Naive B cell (primary cell): ENCODE results near the gene PDE8A. TPM values are rescaled to one million over a fixed set of nuclear protein-coding genes. Genes with fewer than 3 reads are reported as not detected.

Source experiments
- ATAC-seq, 2 donors: fragments of 150-1000 bp; cut with Tn5 transposase; 2 replicates each; pipeline ENCODE4 v1.10.0; 2021; ENCODE audit warnings: low read depth in 2 of 2, mild to moderate bottlenecking in 2 of 2, moderate library complexity in 2 of 2
- DNase-seq: peaks from one replicate; pipeline ENCODE4 v3.0.0; 2022
- H3K27ac Mint-ChIP-seq, 6 donors: one replicate each; pipeline ENCODE4 v1.8.0; 2020 to 2022; ENCODE audit warnings: mild to moderate bottlenecking in 6 of 6, mixed read lengths in 6 of 6, moderate library complexity in 5 of 6, inconsistent platforms in 2 of 6
- H3K27me3 Mint-ChIP-seq, 3 donors: one replicate each; pipeline ENCODE4 v1.8.0; 2021 to 2022; ENCODE audit warnings: mixed read lengths in 3 of 3, mild to moderate bottlenecking in 1 of 3
- H3K36me3 Mint-ChIP-seq, 2 donors: one replicate each; pipeline ENCODE4 v1.8.0; 2020 to 2022; ENCODE audit warnings: mixed read lengths in 2 of 2, inconsistent platforms in 1 of 2, mild to moderate bottlenecking in 1 of 2
- H3K4me1 Mint-ChIP-seq, 3 donors: one replicate each; pipeline ENCODE4 v1.8.0; 2020 to 2022; ENCODE audit warnings: mixed read lengths in 3 of 3, inconsistent platforms in 1 of 3, mild to moderate bottlenecking in 1 of 3, moderate library complexity in 1 of 3
- H3K4me3 Mint-ChIP-seq, 8 donors: one replicate each; pipeline ENCODE4 v1.8.0; 2020 to 2022; ENCODE audit warnings: mild to moderate bottlenecking in 8 of 8, mixed read lengths in 8 of 8, moderate library complexity in 8 of 8, inconsistent platforms in 2 of 8
- H3K9me3 Mint-ChIP-seq, 7 donors: one replicate each; pipeline ENCODE4 v1.8.0; 2020 to 2022; ENCODE audit warnings: mixed read lengths in 7 of 7, mild to moderate bottlenecking in 5 of 7, inconsistent platforms in 2 of 7, moderate library complexity in 1 of 7
- polyA plus RNA-seq, 6 donors: library from polyadenylated mRNA; unstranded; fragments of 300-500 nt; fragmentation: Illumina TruSeq; gene quantifications; one replicate each; pipeline ENCODE4 v1.2.3, GENCODE V29; 2021; ENCODE audit warnings: low read depth in 6 of 6

The PDE8A gene
- polyA plus RNA-seq, 6 donors from 2014 or later, result 3.1 to 6.5 (median 4.0) TPM

DNA sequence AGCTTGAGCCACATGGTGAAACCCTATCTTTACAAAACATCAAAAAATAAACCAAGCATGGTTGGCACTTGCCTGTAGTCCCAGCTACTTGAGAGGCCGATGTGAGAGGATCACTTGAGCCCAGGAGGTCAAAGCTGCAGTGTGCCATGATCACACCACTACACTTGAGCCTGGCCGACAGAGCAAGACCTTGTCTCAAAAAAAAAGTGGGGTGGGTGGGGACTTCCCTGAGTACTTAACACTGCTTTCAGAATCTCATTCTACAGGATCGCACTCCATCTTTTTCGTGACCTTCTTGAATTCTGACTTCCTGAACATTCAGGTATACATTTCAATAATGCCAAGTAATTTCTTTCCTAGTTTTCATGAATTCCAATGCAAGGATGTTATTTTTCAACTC, 91.3 kb downstream of the PDE8A start:
- no peak for DNase-seq
- peak overlapping the region in 1 of 6 donors; percentile 38 for H3K27ac Mint-ChIP-seq
- peaks cover 24 to 38% of the 10 kb centered on the region in 2 donors for H3K36me3 Mint-ChIP-seq
- H3K9me3 Mint-ChIP-seq, result no peaks in the 10 kb centered on the region
- H3K4me1 Mint-ChIP-seq, result peaks cover 0 to 5% (median 3%) of the 10 kb centered on the region in 3 donors
- no peak overlapping the region for H3K4me3 Mint-ChIP-seq
- H3K27me3 Mint-ChIP-seq, result no peaks in the 10 kb centered on the region
- ATAC-seq, result no peak

DNA sequence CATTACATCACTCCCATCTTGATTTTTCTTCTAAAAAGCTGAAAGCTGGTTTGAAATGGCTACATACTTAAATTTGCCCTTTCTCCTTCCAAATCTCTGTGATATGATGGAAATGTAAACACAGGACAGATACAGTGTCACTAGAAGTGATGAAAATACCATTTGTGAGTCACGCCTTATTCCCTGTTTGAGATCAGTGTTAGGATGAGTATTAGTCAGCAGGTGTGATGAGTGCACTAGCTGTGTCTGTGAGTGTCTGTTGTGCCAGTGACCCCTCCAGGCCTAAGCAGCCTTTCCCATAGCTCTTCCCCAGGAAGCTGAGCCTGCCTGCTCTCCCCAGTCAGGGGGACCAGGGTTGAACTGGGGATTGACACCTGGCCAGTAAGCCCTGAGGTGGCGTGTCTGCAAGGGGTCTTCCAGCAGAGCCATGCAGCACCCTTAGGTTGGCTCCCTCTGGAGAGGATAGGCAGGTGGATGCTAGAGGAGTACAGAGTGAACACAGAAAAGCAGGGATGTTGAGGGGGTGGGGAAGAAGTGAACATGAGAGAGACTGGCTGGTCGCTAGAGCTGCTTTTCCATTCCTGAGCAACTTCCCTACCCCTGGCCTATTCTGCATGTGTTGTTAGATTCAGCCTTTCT, 92.0 kb downstream of the PDE8A start:
- DNase-seq, result no peak
- no peak for ATAC-seq
- no peaks in the 10 kb centered on the region for H3K9me3 Mint-ChIP-seq
- no peak overlapping the region for H3K4me3 Mint-ChIP-seq
- H3K27me3 Mint-ChIP-seq, result no peaks in the 10 kb centered on the region
- peaks cover 0 to 5% (median 3%) of the 10 kb centered on the region in 3 donors for H3K4me1 Mint-ChIP-seq
- peaks cover 25 to 40% of the 10 kb centered on the region in 2 donors for H3K36me3 Mint-ChIP-seq
- peak overlapping the region in 1 of 6 donors; percentile 42 for H3K27ac Mint-ChIP-seq

DNA sequence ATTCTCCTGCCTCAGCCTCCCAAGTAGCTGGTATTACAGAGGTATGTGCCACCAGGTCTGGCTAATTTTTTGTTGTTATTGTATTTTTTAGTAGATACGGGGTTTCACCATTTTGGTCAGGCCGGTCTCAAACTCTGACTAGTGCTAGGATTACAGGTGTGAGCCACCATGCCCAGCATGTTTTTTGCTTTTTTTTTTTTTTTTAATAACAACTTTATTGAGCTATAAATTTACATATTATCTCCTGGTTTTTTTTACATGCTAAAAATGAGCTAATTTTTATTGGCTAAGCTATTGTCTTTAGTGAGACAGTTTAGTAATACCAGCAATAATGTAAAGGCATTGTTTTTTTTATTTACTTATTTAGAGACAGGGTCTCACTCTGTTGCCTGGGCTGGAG, 105.2 kb downstream of the PDE8A start:
- Mint-ChIP-seq H3K36me3 (peaks cover 14 to 17% of the 10 kb centered on the region in 2 donors), H3K27me3 (no peaks in the 10 kb centered on the region)
- ATAC-seq, result no peak

DNA sequence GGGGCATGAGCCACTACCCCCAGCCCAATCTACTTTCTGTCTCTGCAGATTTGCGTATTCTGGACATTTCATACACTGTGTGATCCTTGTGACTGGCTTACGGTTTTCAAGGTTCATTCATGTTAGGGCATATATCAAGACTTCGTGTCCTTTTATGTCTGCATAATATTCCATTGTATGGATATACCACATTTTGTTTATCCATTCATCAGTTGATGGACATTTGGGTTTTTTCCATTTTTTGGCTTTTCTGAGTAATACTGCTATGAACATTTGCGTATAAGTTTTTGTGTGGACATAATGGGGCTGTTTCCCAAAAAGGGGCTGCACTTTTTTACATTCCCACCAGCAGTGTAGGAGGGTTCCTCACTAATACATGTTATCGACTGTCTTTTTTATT, 106.6 kb downstream of the PDE8A start:
- H3K4me3 Mint-ChIP-seq, result peak overlapping the region in 1 of 8 donors; percentile 63
- H3K4me1 Mint-ChIP-seq, result no peaks in the 10 kb centered on the region
- no peak for ATAC-seq
- no peaks in the 10 kb centered on the region for H3K27me3 Mint-ChIP-seq
- no peak overlapping the region for H3K27ac Mint-ChIP-seq
- H3K9me3 Mint-ChIP-seq, result peaks cover 0 to 5% (median 0%) of the 10 kb centered on the region in 7 donors
- no peak for DNase-seq
- H3K36me3 Mint-ChIP-seq, result peaks cover 22 to 25% of the 10 kb centered on the region in 2 donors

More for the DNA sequence above, 105.2 kb downstream of the PDE8A start:
- Mint-ChIP-seq H3K27ac (no peak overlapping the region), H3K4me1 (no peaks in the 10 kb centered on the region), H3K9me3 (peaks cover 0 to 5% (median 0%) of the 10 kb centered on the region in 7 donors), H3K4me3 (no peak overlapping the region)
- DNase-seq, result no peak

DNA sequence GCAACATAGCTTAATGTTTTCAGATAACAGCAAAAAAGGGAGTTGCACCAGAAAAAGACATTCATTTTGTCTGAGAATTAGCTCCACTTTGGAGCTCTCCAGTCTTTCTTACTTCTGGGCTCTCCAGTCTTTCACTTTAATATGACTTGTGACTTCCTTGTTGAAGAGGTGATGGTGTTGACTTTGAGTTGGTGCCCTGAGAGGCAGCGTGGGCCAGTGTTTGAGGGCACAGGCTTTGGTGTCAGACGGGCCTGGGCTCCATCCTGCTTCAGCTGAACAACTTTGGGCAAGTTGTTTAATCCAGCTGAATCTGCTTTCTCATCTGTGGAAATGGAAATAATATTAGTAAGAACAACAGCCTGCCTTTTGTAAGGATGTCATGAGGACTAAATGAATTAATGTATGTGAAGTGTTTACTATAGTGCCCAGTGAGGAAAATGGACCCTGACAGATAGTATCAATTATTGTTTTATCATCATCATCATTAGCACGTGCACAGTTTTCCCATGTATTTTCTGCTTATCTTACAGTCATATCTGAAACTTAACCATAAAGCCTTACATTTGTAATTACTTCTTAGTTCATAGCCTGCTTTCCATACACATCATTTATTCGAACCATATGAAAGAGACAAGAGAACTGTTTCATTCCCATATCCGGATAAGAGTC, 108.4 kb downstream of the PDE8A start:
- H3K27ac Mint-ChIP-seq, result no peak overlapping the region
- H3K27me3 Mint-ChIP-seq, result no peaks in the 10 kb centered on the region
- no peaks in the 10 kb centered on the region for H3K4me1 Mint-ChIP-seq
- DNase-seq (no peak), ATAC-seq (no peak)
- H3K36me3 Mint-ChIP-seq, result peaks cover 22 to 23% of the 10 kb centered on the region in 2 donors
- H3K9me3 Mint-ChIP-seq, result peaks cover 0 to 5% (median 0%) of the 10 kb centered on the region in 7 donors
- no peak overlapping the region for H3K4me3 Mint-ChIP-seq

DNA sequence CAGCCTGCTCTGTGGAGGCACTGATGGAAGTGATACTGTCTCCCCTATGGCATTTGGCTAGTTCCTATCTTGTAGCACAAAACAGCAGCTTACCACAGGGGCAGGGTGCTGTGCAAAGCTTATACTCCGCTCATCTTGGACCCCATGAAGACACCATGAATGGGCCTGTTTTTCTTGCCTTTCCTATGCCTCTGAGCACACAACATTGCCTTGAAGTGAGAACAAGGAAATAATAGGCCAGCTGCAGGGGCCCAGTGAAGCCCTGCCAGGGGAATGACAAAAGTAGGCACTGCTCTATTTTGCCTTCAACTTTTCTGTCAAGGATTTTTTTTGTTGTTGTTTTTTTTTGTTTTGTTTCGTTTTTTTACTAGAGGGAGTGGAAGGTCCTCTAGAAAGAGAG, 110.3 kb downstream of the PDE8A start:
- no peak for ATAC-seq
- Mint-ChIP-seq H3K9me3 (peaks cover 0 to 5% (median 0%) of the 10 kb centered on the region in 7 donors), H3K36me3 (peaks cover 21 to 29% of the 10 kb centered on the region in 2 donors), H3K4me3 (no peak overlapping the region), H3K4me1 (no peaks in the 10 kb centered on the region), H3K27me3 (no peaks in the 10 kb centered on the region), H3K27ac (peak overlapping the region in 1 of 6 donors; percentile 88)
- DNase-seq, result no peak

DNA sequence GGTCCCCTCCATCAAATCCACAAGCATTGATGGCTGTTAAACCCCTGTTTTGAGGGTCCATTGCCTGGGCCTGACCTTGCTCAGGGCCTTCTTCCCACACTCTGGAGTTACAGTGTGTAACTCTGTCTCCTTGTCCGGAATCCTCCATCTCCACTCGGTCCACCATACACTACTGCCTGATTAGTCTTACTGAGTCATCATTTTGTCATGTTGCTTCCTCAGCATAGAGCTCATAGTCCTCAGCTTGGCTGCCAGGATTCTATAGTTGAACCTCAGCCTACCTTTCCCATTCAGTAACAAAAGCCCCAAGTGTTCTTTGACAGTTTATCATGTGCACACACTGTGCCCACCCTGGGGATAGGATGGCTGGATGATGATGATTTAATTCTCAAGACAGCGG, 113.0 kb downstream of the PDE8A start:
- Mint-ChIP-seq H3K27me3 (no peaks in the 10 kb centered on the region), H3K27ac (peak overlapping the region in 3 of 6 donors; percentile 0 to 78 (median 26)), H3K9me3 (no peaks in the 10 kb centered on the region), H3K4me3 (no peak overlapping the region), H3K4me1 (no peaks in the 10 kb centered on the region), H3K36me3 (peaks cover 21% of the 10 kb centered on the region in 2 donors)
- no peak for DNase-seq
- ATAC-seq, result no peak

DNA sequence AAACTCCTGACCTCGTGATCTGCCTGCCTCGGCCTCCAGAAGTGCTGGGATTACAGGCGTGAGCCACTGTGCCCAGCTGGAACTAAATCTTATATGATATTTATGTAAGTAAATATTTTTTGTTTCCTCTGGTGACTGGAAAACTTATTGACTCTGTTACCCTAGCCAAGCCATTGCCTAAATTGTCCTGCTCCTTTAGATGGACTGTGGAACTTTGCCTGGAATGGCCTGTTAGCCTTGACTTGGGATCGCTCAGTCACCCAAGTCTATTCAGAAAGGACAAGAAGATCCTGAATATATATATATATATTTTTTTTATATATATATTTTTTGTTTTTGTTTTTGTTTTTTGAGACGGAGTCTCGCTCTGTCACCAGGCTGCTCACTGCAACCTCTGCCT, 113.9 kb downstream of the PDE8A start:
- DNase-seq, result no peak
- peaks cover 21% of the 10 kb centered on the region in 2 donors for H3K36me3 Mint-ChIP-seq
- H3K27me3 Mint-ChIP-seq, result no peaks in the 10 kb centered on the region
- peak overlapping the region in 1 of 6 donors; percentile 72 for H3K27ac Mint-ChIP-seq
- H3K9me3 Mint-ChIP-seq, result no peaks in the 10 kb centered on the region
- no peak for ATAC-seq
- no peak overlapping the region for H3K4me3 Mint-ChIP-seq
- H3K4me1 Mint-ChIP-seq, result no peaks in the 10 kb centered on the region

DNA sequence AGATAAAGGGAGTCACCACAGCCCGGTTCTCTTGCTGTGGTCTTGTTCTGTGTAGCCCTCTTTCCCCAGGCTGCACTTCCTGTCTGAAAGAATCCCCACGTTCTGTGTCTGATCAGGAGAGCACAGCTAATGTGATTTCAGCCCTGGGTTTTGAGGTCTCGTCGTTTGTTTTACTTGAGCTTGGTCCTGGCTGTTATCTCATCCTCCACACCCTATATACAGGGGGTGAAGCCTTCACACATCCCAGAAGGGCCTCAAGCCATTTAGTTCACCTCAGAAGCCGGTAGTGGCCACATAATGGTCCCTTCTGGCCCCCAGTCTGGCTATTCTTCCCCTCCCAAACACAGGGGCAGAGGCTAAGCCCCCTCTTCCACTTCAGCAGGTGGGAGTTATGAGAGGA, 115.6 kb downstream of the PDE8A start:
- H3K9me3 Mint-ChIP-seq, result no peaks in the 10 kb centered on the region
- H3K27me3 Mint-ChIP-seq, result no peaks in the 10 kb centered on the region
- no peaks in the 10 kb centered on the region for H3K4me1 Mint-ChIP-seq
- ATAC-seq, result no peak
- H3K27ac Mint-ChIP-seq, result peak overlapping the region in 1 of 6 donors; percentile 33
- no peak for DNase-seq
- H3K4me3 Mint-ChIP-seq, result no peak overlapping the region
- H3K36me3 Mint-ChIP-seq, result peaks cover 11 to 15% of the 10 kb centered on the region in 2 donors

DNA sequence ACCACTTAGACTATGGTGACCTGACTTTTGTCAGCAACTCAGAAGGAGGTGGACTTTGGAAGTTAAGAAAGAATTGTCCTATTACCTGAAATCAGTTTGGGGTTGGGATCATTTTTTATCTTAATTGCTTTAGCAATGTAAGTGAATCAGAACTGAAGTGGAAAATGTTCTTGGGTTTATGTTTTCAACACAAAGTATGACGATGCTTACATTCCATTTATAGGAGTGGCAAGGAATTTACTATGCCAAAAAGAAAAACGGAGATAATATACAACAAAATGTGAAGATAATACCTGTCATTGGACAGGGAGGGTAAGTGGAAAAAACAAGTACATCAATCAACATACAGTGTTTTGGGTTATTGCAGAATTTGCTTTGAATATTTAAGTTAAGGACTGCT, 116.1 kb downstream of the PDE8A start:
- Mint-ChIP-seq H3K4me1 (no peaks in the 10 kb centered on the region), H3K27ac (no peak overlapping the region), H3K27me3 (no peaks in the 10 kb centered on the region), H3K4me3 (no peak overlapping the region), H3K36me3 (peaks cover 11 to 12% of the 10 kb centered on the region in 2 donors), H3K9me3 (no peaks in the 10 kb centered on the region)
- DNase-seq (no peak), ATAC-seq (no peak)

DNA sequence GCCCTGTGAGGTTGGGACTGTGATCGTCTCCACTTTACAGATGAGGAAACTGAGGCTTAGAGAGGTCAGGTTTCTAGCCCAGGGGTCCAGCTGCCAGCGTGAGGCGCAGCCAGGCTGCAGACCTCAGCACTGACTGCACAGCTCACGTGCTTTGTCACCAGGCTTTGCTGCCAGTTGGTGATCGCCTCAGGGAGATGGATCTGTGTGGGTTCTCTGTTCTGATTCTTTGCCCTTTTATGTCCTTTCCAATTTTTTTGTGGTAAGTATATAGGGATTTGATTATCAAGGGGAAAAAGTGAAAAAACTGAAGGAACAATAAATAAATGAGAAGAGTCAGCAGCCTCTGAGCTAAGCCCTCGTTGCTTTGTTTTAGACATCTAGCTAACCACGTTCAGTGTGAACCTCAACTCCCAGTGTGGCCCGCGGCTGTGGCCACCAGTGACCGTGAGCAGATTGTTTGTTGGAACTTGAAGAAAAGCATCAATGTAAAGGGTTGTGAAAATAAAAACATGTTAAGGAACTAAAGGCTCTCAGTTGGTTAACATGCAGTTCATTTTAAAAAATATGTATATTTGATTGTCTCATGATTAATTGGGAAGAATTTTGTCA, 117.6 kb downstream of the PDE8A start:
- peak overlapping the region in 2 of 6 donors; percentile 13 to 48 for H3K27ac Mint-ChIP-seq
- ATAC-seq, result no peak
- no peak for DNase-seq
- no peaks in the 10 kb centered on the region for H3K4me1 Mint-ChIP-seq
- H3K36me3 Mint-ChIP-seq, result peaks cover 6 to 8% of the 10 kb centered on the region in 2 donors
- H3K27me3 Mint-ChIP-seq, result no peaks in the 10 kb centered on the region
- no peaks in the 10 kb centered on the region for H3K9me3 Mint-ChIP-seq
- no peak overlapping the region for H3K4me3 Mint-ChIP-seq

DNA sequence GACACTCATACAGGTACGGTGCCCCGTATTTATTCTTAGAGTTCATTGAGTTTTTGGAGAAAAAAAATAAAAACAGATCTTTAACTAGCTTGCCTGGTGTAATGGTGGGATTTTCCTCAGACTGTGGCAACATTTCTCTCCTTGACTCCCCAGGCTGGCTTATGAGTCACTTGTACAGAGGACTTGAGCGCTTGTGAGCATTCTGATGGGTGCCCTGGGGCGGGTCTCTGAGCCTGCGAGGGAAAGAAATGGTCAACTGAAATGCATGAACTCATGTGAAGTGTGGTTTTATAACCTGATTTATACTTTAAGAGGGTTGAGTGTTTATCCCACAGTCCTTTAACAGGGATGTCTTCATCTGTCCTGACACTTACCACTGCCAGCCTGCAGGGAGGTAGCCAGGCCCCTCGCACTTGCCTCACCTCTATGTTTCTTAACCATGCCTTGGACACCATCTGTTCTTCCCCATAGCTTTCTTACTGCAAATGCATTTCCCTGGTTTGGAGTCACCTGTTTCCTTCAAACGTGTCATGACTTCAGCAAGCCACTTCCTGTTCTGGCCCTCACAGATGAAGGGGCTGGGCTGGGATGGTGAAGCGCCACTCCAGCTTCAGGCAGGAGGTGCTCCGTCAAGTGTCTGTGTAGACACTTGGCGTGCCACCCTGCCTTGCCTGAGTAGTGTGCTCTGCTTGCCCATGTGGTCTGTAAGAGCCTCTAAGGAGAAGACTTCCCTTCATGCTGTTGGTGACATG, 118.7 kb downstream of the PDE8A start:
- Mint-ChIP-seq H3K27ac (no peak overlapping the region), H3K27me3 (no peaks in the 10 kb centered on the region), H3K36me3 (peaks cover 0 to 6% of the 10 kb centered on the region in 2 donors), H3K9me3 (no peaks in the 10 kb centered on the region), H3K4me1 (no peaks in the 10 kb centered on the region), H3K4me3 (no peak overlapping the region)
- DNase-seq (no peak), ATAC-seq (peak in 1 of 2 donors; percentile 64)

DNA sequence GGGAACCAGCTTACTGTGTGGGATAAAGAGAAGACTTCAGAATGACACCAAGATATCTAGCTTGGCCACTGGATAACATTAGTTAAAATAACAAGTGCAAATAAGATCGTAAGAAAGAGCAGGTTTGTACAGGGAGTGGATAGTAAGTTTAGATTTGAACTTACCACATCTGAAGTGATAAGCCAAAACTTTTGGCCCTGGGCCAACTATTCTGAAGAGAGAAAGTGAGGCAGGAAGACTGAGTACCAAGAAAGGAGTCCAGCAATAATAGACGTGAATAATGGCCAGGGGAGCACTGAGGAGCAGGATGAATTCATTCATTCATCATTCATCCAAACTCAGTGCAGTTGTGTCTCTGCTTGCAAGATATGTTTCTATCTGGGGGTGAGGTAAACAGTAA, 122.9 kb downstream of the PDE8A start:
- Mint-ChIP-seq H3K4me1 (no peaks in the 10 kb centered on the region), H3K9me3 (no peaks in the 10 kb centered on the region), H3K27ac (no peak overlapping the region), H3K36me3 (no peaks in the 10 kb centered on the region), H3K4me3 (no peak overlapping the region), H3K27me3 (no peaks in the 10 kb centered on the region)
- DNase-seq, result no peak
- no peak for ATAC-seq
